Body of pancreas (tissue), 4 donors: ENCODE measurements around the gene LRP1. TPM values are rescaled to one million over a fixed set of nuclear protein-coding genes. Genes with fewer than 3 reads are reported as not detected.

Experiments used
- ATAC-seq: fragments of 150-250 bp; one replicate; pipeline ENCODE4 v1.9.1; 2016
- DNase-seq, 4 donors: peaks; one replicate each; pipeline ENCODE4 v3.0.0-alpha.2; 2019
- H3K27ac ChIP-seq, 4 donors: fragments of 200-600 bp; sonication (generic); 1 replicate in 3 of 4; 2 replicates in 1 of 4; pipeline versions ENCODE4 v1.5.1 to v1.6.1; 2016 to 2019; ENCODE audit warnings: mild to moderate bottlenecking in 1 of 4, mixed read lengths in 1 of 4, moderate library complexity in 1 of 4
- H3K27me3 ChIP-seq, 2 donors: fragments of 200-600 bp; sonication (generic); one replicate each; pipeline ENCODE4 v1.6.0; 2016; ENCODE audit warnings: mild to moderate bottlenecking in 1 of 2
- H3K36me3 ChIP-seq, 2 donors: fragments of 200-600 bp; sonication (generic); replicated peaks in 1 of 2; 2 replicates each; pipeline ENCODE4 v1.5.1; 2016; ENCODE audit warnings: low read depth in 2 of 2; ENCODE audit not compliant: insufficient read depth in 1 of 2
- H3K4me1 ChIP-seq: fragments of 200-600 bp; sonication (generic); one replicate; pipeline ENCODE4 v1.6.0; 2016
- H3K4me3 ChIP-seq, 2 donors: fragments of 200-600 bp; sonication (generic); 1 replicate in 1 of 2; 2 replicates in 1 of 2; pipeline ENCODE4 v1.5.1; 2016 to 2019
- H3K9me3 ChIP-seq, 3 donors: fragments of 200-600 bp; sonication (generic); 1 replicate in 2 of 3; 2 replicates in 1 of 3; pipeline ENCODE4 v1.5.1; 2016
- POLR2A ChIP-seq, 3 donors: fragments of 450-650 bp; IDR thresholded peaks; one replicate each; pipeline ENCODE4 v1.6.1; 2016; ENCODE audit warnings: antibody characterized with exemption in 3 of 3, mild to moderate bottlenecking in 2 of 3
- WGBS, 2 donors: methylation state at CpG; one replicate each; pipeline ENCODE4 v1.1.5; 2017; 5-methylcytosine and 5-hydroxymethylcytosine counted together
- intact Hi-C: fragments of 100-400 bp; cut with DNase I; formaldehyde crosslinking; loops from one replicate; pipeline ENCODE4 v1.15.1; 2023
- total RNA-seq, 2 donors: library from RNA; depleted of rRNA; stranded (reverse); fragments of >200 nt; gene quantifications; one replicate each; pipeline ENCODE4 v1.1.0, GENCODE V29; 2016
- TF ChIP-seq, protein P1 (sequence below), 7 experiments: fragments of 450-650 bp in 4 of 7; fragments of 200-600 bp in 3 of 7; sonication (generic) in 3 of 7; IDR thresholded peaks; one replicate each; pipeline ENCODE4 v1.5.1; 2016 to 2019; ENCODE audit warnings: antibody characterized with exemption in 7 of 7

LRP1 gene
- total RNA-seq, 2 donors from 2014 or later = 61.2 to 162 TPM

DNA sequence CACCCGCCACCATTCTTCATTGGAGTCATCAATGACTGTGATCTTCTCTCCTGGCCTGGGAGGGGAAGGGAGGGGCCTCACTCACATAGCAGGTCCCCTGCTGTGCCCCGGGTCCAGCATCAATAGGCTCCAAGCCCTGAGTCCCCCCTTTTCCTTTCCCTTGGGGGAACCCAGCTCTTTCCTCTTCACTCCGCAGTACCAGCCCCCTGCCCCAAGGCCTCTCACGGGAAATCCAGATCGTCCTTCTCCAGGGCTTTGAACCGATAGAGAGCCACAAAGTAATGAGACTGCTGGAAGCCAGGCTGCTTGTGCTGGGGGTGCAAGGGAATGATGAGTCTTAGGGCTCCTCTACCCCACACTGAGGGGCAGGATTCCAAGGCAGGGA lies 116.0 kb downstream of the LRP1 start:
- ATAC-seq (no peak), DNase-seq (no peak)
- TF ChIP-seq, protein P1, sequence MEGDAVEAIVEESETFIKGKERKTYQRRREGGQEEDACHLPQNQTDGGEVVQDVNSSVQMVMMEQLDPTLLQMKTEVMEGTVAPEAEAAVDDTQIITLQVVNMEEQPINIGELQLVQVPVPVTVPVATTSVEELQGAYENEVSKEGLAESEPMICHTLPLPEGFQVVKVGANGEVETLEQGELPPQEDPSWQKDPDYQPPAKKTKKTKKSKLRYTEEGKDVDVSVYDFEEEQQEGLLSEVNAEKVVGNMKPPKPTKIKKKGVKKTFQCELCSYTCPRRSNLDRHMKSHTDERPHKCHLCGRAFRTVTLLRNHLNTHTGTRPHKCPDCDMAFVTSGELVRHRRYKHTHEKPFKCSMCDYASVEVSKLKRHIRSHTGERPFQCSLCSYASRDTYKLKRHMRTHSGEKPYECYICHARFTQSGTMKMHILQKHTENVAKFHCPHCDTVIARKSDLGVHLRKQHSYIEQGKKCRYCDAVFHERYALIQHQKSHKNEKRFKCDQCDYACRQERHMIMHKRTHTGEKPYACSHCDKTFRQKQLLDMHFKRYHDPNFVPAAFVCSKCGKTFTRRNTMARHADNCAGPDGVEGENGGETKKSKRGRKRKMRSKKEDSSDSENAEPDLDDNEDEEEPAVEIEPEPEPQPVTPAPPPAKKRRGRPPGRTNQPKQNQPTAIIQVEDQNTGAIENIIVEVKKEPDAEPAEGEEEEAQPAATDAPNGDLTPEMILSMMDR (IDR thresholded peaks at IDR 0.05) = no peak
- no peak for TF ChIP-seq POLR2A (IDR thresholded peaks at IDR 0.05)
- intact Hi-C loops = loop anchor here (2.0 kb wide), 1 partner anchor 32 kb away; no protein-coding TSS in a partner anchor
- WGBS, 2 donors = 40 to 46% methylated on average over 5 to 6 of the region's 6 CpGs
- H3K4me1 ChIP-seq = peaks cover 43% of the 10 kb centered on the region
- no peaks in the 10 kb centered on the region for H3K36me3 ChIP-seq
- no peak overlapping the region for H3K4me3 ChIP-seq
- no peaks in the 10 kb centered on the region for H3K9me3 ChIP-seq
- no peak overlapping the region for H3K27ac ChIP-seq
- peaks cover 0 to 21% of the 10 kb centered on the region in 2 donors for H3K27me3 ChIP-seq

DNA sequence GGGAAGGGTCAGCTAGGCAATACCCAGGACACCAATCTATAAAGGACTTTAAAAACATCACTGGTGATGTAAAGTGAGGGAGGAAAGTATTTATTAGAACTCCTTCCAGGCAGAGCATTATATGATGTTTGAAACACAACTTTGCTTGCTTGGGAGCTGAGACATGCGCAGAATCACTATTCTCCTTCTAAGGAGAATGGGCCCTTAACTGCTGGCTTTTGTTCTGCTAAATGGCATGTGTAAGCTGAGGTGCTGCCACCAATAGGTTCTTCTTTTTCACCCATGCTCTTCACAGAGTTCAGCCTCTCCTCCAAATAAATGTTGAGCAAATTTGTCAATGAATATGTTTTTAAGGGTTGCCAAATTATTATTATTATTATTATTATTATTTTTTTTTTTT lies 118.8 kb downstream of the LRP1 start:
- TF ChIP-seq, protein P1 (IDR thresholded peaks at IDR 0.05) = no peak
- no peak for TF ChIP-seq POLR2A (IDR thresholded peaks at IDR 0.05)
- Histone ChIP-seq H3K27ac (no peak overlapping the region), H3K36me3 (no peaks in the 10 kb centered on the region), H3K9me3 (no peaks in the 10 kb centered on the region), H3K4me1 (peaks cover 20% of the 10 kb centered on the region), H3K4me3 (no peak overlapping the region), H3K27me3 (peaks cover 0 to 2% of the 10 kb centered on the region in 2 donors)
- DNase-seq (no peak), ATAC-seq (no peak)
- intact Hi-C loops = no loop called here
- 100% methylated on average over 1 of the region's 1 CpG for WGBS, 2 donors

DNA sequence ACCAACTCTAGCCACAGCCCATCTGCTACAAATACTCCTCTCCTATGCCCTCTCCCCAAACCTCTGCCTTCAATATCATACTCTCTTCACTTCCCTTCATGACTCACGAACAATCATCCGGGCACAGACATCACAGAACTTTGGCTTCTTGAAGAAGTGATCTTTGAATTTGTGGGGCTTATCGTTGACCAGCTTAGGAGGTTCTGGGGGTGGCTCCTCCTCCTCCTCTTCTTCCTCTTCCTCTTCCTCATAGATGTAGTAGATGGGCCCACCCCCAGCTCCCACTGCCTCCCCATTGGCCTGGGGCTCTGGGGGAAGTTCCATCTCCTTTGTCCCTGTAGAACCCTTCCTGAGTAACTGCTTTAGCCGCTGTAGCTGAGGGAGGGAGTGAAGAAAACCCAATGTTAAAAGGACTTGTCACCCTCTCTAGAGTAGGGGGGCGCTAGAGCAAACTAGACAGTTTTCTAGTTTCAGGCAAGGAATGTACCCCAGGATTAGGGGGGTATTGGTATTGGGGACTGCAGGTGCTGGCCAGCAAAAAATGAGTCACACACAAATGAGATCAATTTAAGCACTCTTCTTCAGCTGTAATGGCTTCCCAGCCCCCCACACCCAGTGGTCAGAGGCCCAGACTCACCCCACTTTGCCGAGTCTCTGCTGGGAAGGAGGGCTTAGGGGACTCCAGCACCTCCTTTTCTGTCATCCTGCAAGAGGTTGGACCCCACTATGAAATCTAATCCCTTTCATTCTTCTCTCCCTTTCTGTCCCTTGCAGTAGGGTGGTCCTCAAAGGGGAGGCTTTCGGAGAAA lies 120.9 kb downstream of the LRP1 start:
- Histone ChIP-seq H3K4me3 (no peak overlapping the region), H3K4me1 (no peaks in the 10 kb centered on the region), H3K9me3 (no peaks in the 10 kb centered on the region), H3K27ac (no peak overlapping the region), H3K27me3 (no peaks in the 10 kb centered on the region), H3K36me3 (no peaks in the 10 kb centered on the region)
- WGBS, 2 donors = 68 to 74% methylated on average over 7 of the region's 7 CpGs
- intact Hi-C loops = no loop called here
- ATAC-seq (no peak), DNase-seq (peak in 1 of 4 donors; percentile 4)
- TF ChIP-seq, protein P1 (IDR thresholded peaks at IDR 0.05) = no peak
- no peak for TF ChIP-seq POLR2A (IDR thresholded peaks at IDR 0.05)

DNA sequence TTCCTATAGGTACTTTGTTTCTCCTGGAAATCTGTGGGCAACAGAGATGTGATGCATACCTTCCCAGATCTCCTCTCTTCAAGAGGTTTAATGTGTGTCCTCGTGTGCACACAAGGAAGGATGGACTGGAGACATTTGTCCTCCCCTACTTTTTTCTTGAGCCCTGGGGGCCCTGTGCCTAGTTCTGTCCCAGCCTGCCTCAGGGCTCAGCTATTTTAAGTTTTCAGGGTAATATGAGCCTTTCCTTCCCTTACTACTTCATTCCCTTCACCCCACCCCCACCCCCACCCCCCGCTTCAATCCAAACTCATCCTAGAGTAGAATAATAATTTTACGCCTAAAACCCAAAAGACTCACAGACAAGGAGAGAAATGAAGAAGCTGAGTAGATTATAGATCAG lies 122.3 kb downstream of the LRP1 start:
- H3K4me1 ChIP-seq = no peaks in the 10 kb centered on the region
- ATAC-seq (no peak), DNase-seq (no peak)
- TF ChIP-seq, protein P1 (IDR thresholded peaks at IDR 0.05) = no peak
- TF ChIP-seq POLR2A (IDR thresholded peaks at IDR 0.05) = no peak
- intact Hi-C loops = no loop called here
- H3K9me3 ChIP-seq = no peaks in the 10 kb centered on the region
- no peaks in the 10 kb centered on the region for H3K36me3 ChIP-seq
- no peak overlapping the region for H3K27ac ChIP-seq
- no peaks in the 10 kb centered on the region for H3K27me3 ChIP-seq
- H3K4me3 ChIP-seq = no peak overlapping the region
- 80 to 81% methylated on average over 3 of the region's 3 CpGs for WGBS, 2 donors

DNA sequence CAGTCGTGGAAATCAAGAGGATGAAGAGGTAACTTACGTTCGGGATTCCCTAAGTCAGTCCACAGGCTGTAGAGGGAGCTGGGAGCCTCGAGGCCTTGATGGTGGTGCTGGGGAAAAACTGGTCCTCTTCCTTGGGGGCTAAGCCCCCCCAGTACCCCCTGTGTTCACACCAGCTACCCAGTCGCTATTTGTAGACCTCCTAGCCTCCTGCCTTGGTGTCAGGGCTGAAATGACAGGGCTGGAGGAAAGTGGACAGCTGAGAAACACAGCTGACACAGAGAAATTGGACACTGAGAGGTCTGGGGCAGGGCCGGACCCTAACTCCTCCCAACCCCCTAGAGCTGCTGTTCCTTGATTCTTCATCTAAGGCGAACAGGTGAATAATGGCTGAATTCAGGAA lies 122.7 kb downstream of the LRP1 start, which contains the start of gene STAC3:
Gene STAC3 (minus strand): TSS at position 232 of the 400 bp plus-strand sequence. CDS start 1,551 bp downstream, outside the sequence.
- WGBS, 2 donors = 41 to 68% methylated on average over 6 to 7 of the region's 7 CpGs
- Histone ChIP-seq H3K27ac (no peak within 1 kb of the TSS), H3K4me3 (no peak within 1 kb of the TSS), H3K36me3 (no peaks in the 10 kb centered on the region), H3K27me3 (no peaks in the 10 kb centered on the region), H3K9me3 (no peaks in the 10 kb centered on the region), H3K4me1 (no peaks in the 10 kb centered on the region)
- no peak for TF ChIP-seq POLR2A (IDR thresholded peaks at IDR 0.05)
- TF ChIP-seq, protein P1 (IDR thresholded peaks at IDR 0.05) = no peak
- intact Hi-C loops = no loop called here
- ATAC-seq (no peak), DNase-seq (no peak)
